ENCODE measurements around the gene PRICKLE2.

The PRICKLE2 gene

DNA sequence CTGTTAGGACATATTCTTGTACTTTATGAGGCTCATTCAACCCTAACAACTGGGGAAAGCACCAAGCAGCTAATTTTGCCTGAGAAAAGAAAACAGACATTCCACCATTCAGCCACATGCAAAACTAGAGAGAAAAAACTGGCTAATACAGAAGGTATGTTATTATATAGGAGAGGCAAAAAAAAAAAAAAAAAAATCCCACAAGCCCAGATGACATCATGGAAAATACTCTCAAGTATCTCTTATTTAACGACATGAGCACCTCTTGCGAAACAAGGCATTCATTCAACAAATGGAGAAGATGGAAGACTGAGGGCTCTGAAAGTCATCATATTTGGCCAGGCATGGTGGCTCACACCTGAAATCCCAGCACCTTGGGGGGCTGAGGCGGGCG, 61.5 kb downstream of the PRICKLE2 start:
- no peak overlapping the region for H3K4me3 ChIP-seq (ENCODE audit: low read length)
- H3K27me3 ChIP-seq (replicated peaks; ENCODE audit: control insufficient read depth, insufficient read depth, low read length), result no peaks in the 10 kb centered on the region
- H3K36me3 ChIP-seq (ENCODE audit: control insufficient read depth, insufficient read depth, low read length, severe bottlenecking), result peaks cover 63% of the 10 kb centered on the region
- H3K4me1 ChIP-seq (ENCODE audit: control insufficient read depth, insufficient read depth, low read length), result peaks cover 18% of the 10 kb centered on the region
- H3K9me3 ChIP-seq (ENCODE audit: control insufficient read depth, low read length), result no peaks in the 10 kb centered on the region
- H3K9ac ChIP-seq (ENCODE audit: low read length), result no peak overlapping the region
- DNase-seq (ENCODE audit: low read depth), result peak; percentile 94

DNA sequence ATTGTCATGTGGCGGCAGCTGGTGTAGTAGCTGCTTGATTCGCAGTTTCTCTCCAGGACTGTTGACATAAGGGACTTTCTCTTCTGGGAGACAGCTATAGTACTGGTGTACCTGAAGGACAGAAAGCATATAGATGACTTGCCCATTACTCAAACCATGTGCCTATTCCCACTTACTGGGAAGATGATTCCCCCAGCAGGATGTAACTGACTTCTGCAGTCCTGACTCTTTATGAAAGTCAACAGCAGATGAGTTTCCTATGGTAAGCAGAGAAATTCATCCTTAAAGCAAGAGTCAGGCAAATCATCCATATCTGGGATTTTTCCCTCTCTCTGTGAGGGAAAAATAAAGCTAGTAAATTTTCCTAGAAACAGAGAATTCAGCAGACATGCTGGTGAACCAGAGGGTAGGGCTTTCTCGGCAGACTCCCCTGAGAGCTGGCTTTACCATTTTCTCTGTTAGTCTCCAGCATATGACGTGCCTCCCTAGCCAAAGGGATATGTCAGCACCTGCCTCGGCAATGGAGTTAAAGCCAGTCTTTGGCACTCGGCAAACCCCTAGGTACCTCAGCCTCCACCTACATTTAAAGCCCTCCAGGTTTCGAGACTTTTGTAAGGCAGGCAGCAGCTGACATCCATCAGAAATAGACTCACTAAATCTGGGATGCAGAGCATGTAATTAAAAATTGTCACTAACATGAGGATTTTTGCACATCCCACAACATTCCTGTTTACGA, 62.1 kb downstream of the PRICKLE2 start:
- Histone ChIP-seq H3K9me3 (ENCODE audit: control insufficient read depth, low read length) (no peaks in the 10 kb centered on the region), H3K27me3 (replicated peaks; ENCODE audit: control insufficient read depth, insufficient read depth, low read length) (no peaks in the 10 kb centered on the region), H3K36me3 (ENCODE audit: control insufficient read depth, insufficient read depth, low read length, severe bottlenecking) (peaks cover 65% of the 10 kb centered on the region), H3K4me3 (ENCODE audit: low read length) (no peak overlapping the region), H3K9ac (ENCODE audit: low read length) (no peak overlapping the region), H3K4me1 (ENCODE audit: control insufficient read depth, insufficient read depth, low read length) (peaks cover 18% of the 10 kb centered on the region)
- peak; percentile 11 for DNase-seq (ENCODE audit: low read depth)

DNA sequence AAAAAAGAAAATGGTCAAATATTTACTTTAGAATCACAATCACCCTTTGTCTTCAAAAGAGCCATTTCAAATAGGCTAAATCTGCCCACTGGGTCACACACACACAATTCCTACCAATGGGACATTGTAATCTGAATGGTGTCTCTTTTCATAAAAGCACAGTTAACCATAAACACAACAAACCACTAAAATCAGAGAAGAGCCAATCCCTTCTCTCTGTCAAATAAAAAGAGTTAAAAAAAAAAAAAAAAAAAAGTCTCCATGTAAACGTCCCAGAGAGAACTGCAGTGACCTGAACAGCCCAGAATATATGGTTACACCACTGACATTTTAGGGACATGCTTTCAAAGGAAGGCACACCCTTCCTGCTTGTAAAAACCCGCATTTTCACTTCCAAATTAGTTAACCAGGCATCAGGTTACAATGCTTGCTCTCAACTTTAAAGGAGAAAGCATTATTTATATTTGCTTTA, 63.7 kb downstream of the PRICKLE2 start:
- peak; percentile 74 for DNase-seq (ENCODE audit: low read depth)
- Histone ChIP-seq H3K9me3 (ENCODE audit: control insufficient read depth, low read length) (no peaks in the 10 kb centered on the region), H3K27me3 (replicated peaks; ENCODE audit: control insufficient read depth, insufficient read depth, low read length) (no peaks in the 10 kb centered on the region), H3K4me3 (ENCODE audit: low read length) (no peak overlapping the region), H3K4me1 (ENCODE audit: control insufficient read depth, insufficient read depth, low read length) (peaks cover 16% of the 10 kb centered on the region), H3K36me3 (ENCODE audit: control insufficient read depth, insufficient read depth, low read length, severe bottlenecking) (peaks cover 81% of the 10 kb centered on the region), H3K9ac (ENCODE audit: low read length) (no peak overlapping the region)

- Histone ChIP-seq H3K9me3 (ENCODE audit: control insufficient read depth, low read length) (no peaks in the 10 kb centered on the region), H3K9ac (ENCODE audit: low read length) (no peak overlapping the region), H3K4me1 (ENCODE audit: control insufficient read depth, insufficient read depth, low read length) (peaks cover 14% of the 10 kb centered on the region), H3K4me3 (ENCODE audit: low read length) (no peak overlapping the region), H3K27me3 (replicated peaks; ENCODE audit: control insufficient read depth, insufficient read depth, low read length) (no peaks in the 10 kb centered on the region), H3K36me3 (ENCODE audit: control insufficient read depth, insufficient read depth, low read length, severe bottlenecking) (peaks cover 83% of the 10 kb centered on the region)
- DNase-seq (ENCODE audit: low read depth), result no peak
These were observed 65.1 kb downstream of the PRICKLE2 start for GRCh38 chr3:64160000-64160695.

DNA sequence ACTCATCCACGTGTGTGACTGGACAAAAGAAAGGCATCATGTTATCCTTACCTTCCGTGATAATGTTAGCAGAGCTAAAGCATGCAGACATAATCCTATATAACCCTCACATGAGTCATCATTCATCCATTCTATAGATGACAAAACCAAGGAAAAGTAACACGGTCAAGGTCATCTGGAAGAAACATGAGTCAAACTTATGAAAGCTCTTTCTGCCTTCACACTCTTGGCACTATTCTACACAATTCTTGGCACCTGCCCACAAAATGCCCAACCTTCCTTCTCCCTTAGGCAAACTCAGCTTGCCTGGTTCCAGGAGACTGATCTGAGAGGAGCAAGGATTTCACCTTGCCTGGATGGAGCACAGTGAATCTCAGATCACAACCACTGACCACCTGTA, 66.9 kb downstream of the PRICKLE2 start:
- DNase-seq (ENCODE audit: low read depth), result peak; percentile 22
- no peaks in the 10 kb centered on the region for H3K9me3 ChIP-seq (ENCODE audit: control insufficient read depth, low read length)
- no peak overlapping the region for H3K4me3 ChIP-seq (ENCODE audit: low read length)
- H3K36me3 ChIP-seq (ENCODE audit: control insufficient read depth, insufficient read depth, low read length, severe bottlenecking), result peaks cover 88% of the 10 kb centered on the region
- no peaks in the 10 kb centered on the region for H3K27me3 ChIP-seq (replicated peaks; ENCODE audit: control insufficient read depth, insufficient read depth, low read length)
- H3K4me1 ChIP-seq (ENCODE audit: control insufficient read depth, insufficient read depth, low read length), result peaks cover 11% of the 10 kb centered on the region
- no peak overlapping the region for H3K9ac ChIP-seq (ENCODE audit: low read length)

DNA sequence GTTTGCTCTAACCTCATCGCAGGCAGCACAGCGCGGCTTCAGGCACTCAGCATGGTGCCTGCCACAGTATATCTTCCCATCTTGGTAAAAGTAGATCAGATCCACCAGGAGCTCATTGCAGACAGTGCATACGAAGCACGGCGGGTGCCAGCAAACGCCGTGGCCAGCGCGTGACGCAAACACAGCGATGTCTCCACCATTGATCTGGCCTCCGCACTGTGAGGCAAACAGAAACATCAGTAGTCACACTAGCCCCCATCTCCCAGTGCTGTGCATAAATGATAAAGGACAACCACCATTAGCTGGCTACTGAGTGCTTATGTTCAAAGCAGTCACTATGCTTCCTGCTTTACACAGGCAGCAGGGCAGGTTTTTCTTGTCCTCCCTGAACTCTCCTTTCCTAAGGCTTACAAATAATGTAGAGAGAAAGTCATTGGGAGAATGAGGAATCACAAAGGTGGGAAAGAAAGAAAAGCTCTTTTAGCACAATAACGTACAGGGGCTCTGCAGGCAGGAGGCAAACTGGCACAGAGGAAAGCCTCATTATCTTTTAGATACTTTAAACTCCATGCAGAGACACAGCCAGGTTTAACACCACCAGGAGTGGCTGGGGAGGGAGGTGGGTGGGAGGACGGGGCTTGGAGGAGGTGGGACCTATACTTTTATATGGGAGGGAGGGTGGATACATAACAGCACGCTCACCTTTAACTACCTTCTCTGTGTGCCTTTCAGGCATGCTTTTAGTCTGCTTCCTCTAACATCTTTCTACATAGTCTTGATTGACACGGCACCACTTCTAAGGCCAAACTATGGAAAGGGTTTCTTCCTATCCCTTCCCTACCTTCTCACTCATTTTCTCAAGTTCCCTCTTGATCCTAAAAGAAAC, 67.9 kb downstream of the PRICKLE2 start:
- Histone ChIP-seq H3K36me3 (ENCODE audit: control insufficient read depth, insufficient read depth, low read length, severe bottlenecking) (peaks cover 90% of the 10 kb centered on the region), H3K4me1 (ENCODE audit: control insufficient read depth, insufficient read depth, low read length) (peaks cover 15% of the 10 kb centered on the region), H3K4me3 (ENCODE audit: low read length) (no peak overlapping the region), H3K9me3 (ENCODE audit: control insufficient read depth, low read length) (no peaks in the 10 kb centered on the region), H3K9ac (ENCODE audit: low read length) (no peak overlapping the region), H3K27me3 (replicated peaks; ENCODE audit: control insufficient read depth, insufficient read depth, low read length) (no peaks in the 10 kb centered on the region)
- DNase-seq (ENCODE audit: low read depth), result no peak

DNA sequence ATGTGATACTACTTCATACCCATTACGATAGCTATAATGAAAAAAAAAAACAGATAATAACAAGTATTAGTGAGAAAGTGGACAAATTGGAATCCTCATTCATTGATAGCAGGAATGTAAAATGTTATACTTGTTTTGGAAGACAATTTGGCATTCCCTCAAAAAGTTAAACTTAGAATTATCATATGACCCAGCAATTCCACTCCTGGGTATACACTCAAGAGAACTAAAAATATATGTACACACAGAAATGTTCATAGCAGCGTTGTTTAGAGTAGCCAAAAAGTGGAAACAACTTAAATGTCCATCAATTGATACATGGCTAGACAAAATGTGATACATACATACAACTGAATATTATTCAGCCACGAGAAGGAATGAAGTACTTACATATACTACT, 69.9 kb downstream of the PRICKLE2 start:
- H3K4me3 ChIP-seq (ENCODE audit: low read length), result no peak overlapping the region
- no peak for DNase-seq (ENCODE audit: low read depth)
- H3K27me3 ChIP-seq (replicated peaks; ENCODE audit: control insufficient read depth, insufficient read depth, low read length), result no peaks in the 10 kb centered on the region
- peaks cover 93% of the 10 kb centered on the region for H3K36me3 ChIP-seq (ENCODE audit: control insufficient read depth, insufficient read depth, low read length, severe bottlenecking)
- no peak overlapping the region for H3K9ac ChIP-seq (ENCODE audit: low read length)
- H3K4me1 ChIP-seq (ENCODE audit: control insufficient read depth, insufficient read depth, low read length), result peaks cover 21% of the 10 kb centered on the region
- no peaks in the 10 kb centered on the region for H3K9me3 ChIP-seq (ENCODE audit: control insufficient read depth, low read length)

DNA sequence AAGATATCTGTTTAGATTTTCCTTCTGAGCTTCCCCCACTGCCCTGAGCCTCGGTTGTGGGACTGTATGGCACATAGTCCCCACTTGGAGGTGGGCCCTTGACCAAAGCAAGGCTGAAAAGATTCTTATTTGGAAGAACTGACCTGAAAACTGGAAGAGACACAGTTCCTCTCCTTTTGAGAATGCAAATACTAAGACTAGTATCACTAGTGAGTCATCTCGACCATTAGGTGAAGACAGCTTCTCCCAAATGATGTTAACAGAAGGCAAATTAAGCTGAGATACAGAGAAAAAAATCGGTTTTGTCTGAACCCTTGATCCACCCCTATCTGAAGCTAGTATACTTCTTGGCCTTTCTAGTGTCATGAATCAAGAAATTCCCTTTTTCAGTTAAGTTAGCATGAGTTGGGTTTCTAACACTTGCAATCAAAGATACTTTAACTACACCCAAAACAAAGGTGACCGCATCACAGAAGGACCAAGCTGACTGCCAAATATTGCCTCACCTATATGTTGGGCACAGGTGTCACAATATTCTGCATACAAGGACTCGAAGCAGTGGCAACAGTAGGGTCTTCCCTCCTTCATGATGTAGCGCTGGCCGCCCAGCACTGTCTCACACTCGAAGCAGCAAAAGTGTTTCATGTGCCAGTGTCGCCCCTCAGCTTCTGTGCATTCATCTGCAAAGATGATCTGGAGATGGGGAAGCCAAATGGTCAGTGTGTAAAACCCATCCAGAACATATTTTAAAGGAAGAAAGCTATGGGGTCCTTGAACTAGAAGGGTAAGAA, 72.4 kb downstream of the PRICKLE2 start:
- Histone ChIP-seq H3K27me3 (replicated peaks; ENCODE audit: control insufficient read depth, insufficient read depth, low read length) (no peaks in the 10 kb centered on the region), H3K36me3 (ENCODE audit: control insufficient read depth, insufficient read depth, low read length, severe bottlenecking) (peaks cover 93% of the 10 kb centered on the region), H3K9me3 (ENCODE audit: control insufficient read depth, low read length) (no peaks in the 10 kb centered on the region), H3K4me3 (ENCODE audit: low read length) (no peak overlapping the region), H3K4me1 (ENCODE audit: control insufficient read depth, insufficient read depth, low read length) (peaks cover 26% of the 10 kb centered on the region), H3K9ac (ENCODE audit: low read length) (no peak overlapping the region)
- no peak for DNase-seq (ENCODE audit: low read depth)

DNA sequence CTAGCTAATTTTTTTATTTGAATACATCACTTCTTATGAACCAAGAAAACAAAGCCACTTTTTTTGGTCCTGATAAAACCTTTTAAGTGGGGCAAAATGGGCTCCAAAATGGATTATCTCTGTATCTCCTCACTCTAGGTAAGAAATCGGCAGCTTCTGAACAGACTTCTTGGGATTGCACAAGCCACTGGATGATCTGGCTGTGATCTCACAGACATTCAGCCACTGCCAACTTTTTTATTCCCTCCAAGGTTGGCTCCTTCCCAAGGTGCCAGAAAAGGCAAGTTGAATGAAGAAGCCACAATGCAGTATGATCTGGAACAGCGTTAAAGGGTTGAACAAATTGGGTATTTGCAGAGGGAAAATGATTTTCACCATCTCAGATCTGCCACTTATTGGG, 73.2 kb downstream of the PRICKLE2 start:
- no peaks in the 10 kb centered on the region for H3K9me3 ChIP-seq (ENCODE audit: control insufficient read depth, low read length)
- H3K36me3 ChIP-seq (ENCODE audit: control insufficient read depth, insufficient read depth, low read length, severe bottlenecking), result peaks cover 93% of the 10 kb centered on the region
- peaks cover 26% of the 10 kb centered on the region for H3K4me1 ChIP-seq (ENCODE audit: control insufficient read depth, insufficient read depth, low read length)
- H3K9ac ChIP-seq (ENCODE audit: low read length), result no peak overlapping the region
- no peak overlapping the region for H3K4me3 ChIP-seq (ENCODE audit: low read length)
- no peaks in the 10 kb centered on the region for H3K27me3 ChIP-seq (replicated peaks; ENCODE audit: control insufficient read depth, insufficient read depth, low read length)
- DNase-seq (ENCODE audit: low read depth), result peak; percentile 45

DNA sequence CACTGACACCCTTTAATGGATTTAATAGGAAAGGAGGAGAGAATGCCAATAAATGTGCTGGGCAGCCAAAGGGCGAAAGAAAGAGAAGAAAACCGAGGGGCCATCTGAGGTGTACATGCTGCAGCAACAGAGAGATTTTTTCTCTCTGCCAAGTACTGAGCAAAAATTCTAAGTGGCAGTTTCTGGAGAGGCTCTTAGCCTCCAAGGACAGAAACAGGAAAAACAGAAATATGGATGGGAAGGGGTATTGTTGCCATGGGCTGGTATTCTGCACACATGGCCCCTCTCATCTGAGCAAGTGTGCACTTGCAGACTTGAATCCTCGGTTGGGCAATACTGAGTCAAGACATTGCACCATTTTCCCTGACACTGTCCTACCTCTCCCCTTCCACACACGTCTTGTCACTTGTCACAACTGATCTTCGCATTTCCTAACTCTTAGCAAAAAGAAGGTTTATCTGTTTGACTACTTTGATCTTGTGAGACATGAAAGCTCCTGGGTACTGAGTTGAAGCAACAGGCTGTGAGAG, 73.9 kb downstream of the PRICKLE2 start:
- Histone ChIP-seq H3K36me3 (ENCODE audit: control insufficient read depth, insufficient read depth, low read length, severe bottlenecking) (peaks cover 93% of the 10 kb centered on the region), H3K4me3 (ENCODE audit: low read length) (no peak overlapping the region), H3K9ac (ENCODE audit: low read length) (no peak overlapping the region), H3K9me3 (ENCODE audit: control insufficient read depth, low read length) (no peaks in the 10 kb centered on the region), H3K27me3 (replicated peaks; ENCODE audit: control insufficient read depth, insufficient read depth, low read length) (no peaks in the 10 kb centered on the region), H3K4me1 (ENCODE audit: control insufficient read depth, insufficient read depth, low read length) (peaks cover 26% of the 10 kb centered on the region)
- DNase-seq (ENCODE audit: low read depth), result peak; percentile 62
